ENCODE measurements around the gene NME3. TPM values are rescaled to one million over a fixed set of nuclear protein-coding genes. Genes with fewer than 3 reads are reported as not detected.

The NME3 gene
- total and polyA plus RNA-seq, 2 of the 4 experiments (the other 2 are of a cell fraction): 12.7 to 41.2 TPM

GRCh38 chr16:1789643-1790045, 18.3 kb upstream of the NME3 start:
- Histone ChIP-seq H3K56ac (ENCODE audit: extremely low read depth, insufficient read depth, low read length) (no peak overlapping the region), H3K23ac (ENCODE audit: low read depth, low read length) (no peak overlapping the region), H4K5ac (ENCODE audit: low read depth, low read length) (no peak overlapping the region), H3K79me1 (ENCODE audit: low read depth in 1 of 2, low read length in 2 of 2) (peaks cover 6 to 27% of the 10 kb centered on the region in 2 experiments; a peak in 3 of 4 replicates), H4K91ac (ENCODE audit: insufficient read depth, low read depth, low read length) (no peak overlapping the region), H2BK15ac (ENCODE audit: low read depth, low read length) (no peak overlapping the region), H3K27me3 (ENCODE audit: control insufficient read depth, insufficient read depth, low read length) (no peaks in the 10 kb centered on the region), H3K4ac (ENCODE audit: low read depth, low read length) (no peak overlapping the region), H2AFZ (replicated peaks; ENCODE audit: low read length, poor library complexity) (no peak overlapping the region), H2BK20ac (ENCODE audit: low read depth, low read length) (no peak overlapping the region), H2AK9ac (replicated peaks; ENCODE audit: low read depth, low read length, poor library complexity) (no peak overlapping the region), H3K18ac (ENCODE audit: low read depth, low read length) (no peak overlapping the region), H2BK120ac (ENCODE audit: low read depth, low read length) (no peak overlapping the region), H3K4me3 (ENCODE audit: insufficient read depth, low read depth, low read length) (no peak overlapping the region), H3K27ac (ENCODE audit: insufficient read depth, low read length) (no peak overlapping the region), H3K14ac (replicated peaks; ENCODE audit: low read depth, low read length) (no peak overlapping the region), H2BK5ac (ENCODE audit: low read depth, low read length, poor library complexity, severe bottlenecking) (no peak overlapping the region), H2AK5ac (ENCODE audit: low read depth, low read length) (no peak overlapping the region), H3K4me1 (ENCODE audit: control insufficient read depth, insufficient read depth, low read length) (no peaks in the 10 kb centered on the region), H3K9ac (ENCODE audit: low read depth, low read length) (no peak overlapping the region), H3K36me3 (ENCODE audit: control insufficient read depth, insufficient read depth, low read length) (peaks cover 36% of the 10 kb centered on the region), H3K9me3 (ENCODE audit: control insufficient read depth, insufficient read depth, low read length) (no peaks in the 10 kb centered on the region), H4K20me1 (ENCODE audit: insufficient read depth, low read length) (peaks cover 29% of the 10 kb centered on the region), H3K4me2 (ENCODE audit: low read depth, low read length) (no peak overlapping the region), H4K8ac (ENCODE audit: low read depth in 2 of 2, low read length in 2 of 2) (no peak overlapping the region), H3K9me1 (ENCODE audit: insufficient read depth, low read length) (no peaks in the 10 kb centered on the region)
- no TSS peak for BruUV-seq (replicated peaks)
- POLR2A ChIA-PET (ENCODE audit: unreplicated experiment): no interaction called here
- in situ Hi-C loops (cut with MboI; ENCODE audit: low sequenced_read_pairs): no loop called here
- DNase-seq (no peak), ATAC-seq (ENCODE audit: low read depth) (no peak)
- intact Hi-C loops (cut with micrococcal nuclease): no loop called here
- WGBS, 2 experiments (ENCODE audit: extremely low coverage in 2 of 2, insufficient read length in 1 of 2): no CpG with 5 or more reads among the region's 25 CpGs
- dilution Hi-C loops (cut with HindIII; ENCODE audit: low sequenced_read_pairs, unreplicated experiment): no loop called here
- CTCF ChIA-PET: no interaction called here
- no peak for TF ChIP-seq CEBPB (IDR thresholded peaks at IDR 0.05; ENCODE audit: low read depth, low read length)
- TF ChIP-seq CHD1 (IDR thresholded peaks at IDR 0.05; ENCODE audit: low read depth, low read length): no peak
- no peak for TF ChIP-seq FOS (IDR thresholded peaks at IDR 0.05; ENCODE audit: low read depth, low read length)
- no peak for TF ChIP-seq CTCF (conservative IDR thresholded peaks at IDR 0.05; ENCODE audit: low read depth, low read length)
- no peak for TF ChIP-seq RCOR1 (IDR thresholded peaks at IDR 0.05; ENCODE audit: insufficient replicate concordance, low read length)
- no peak for TF ChIP-seq MXI1 (IDR thresholded peaks at IDR 0.05; ENCODE audit: borderline replicate concordance, low read depth, low read length)
- no peak for TF ChIP-seq SMC3 (IDR thresholded peaks at IDR 0.05; ENCODE audit: low read depth, low read length)
- no peak for TF ChIP-seq NFE2L2 (IDR thresholded peaks at IDR 0.05; ENCODE audit: low read depth, low read length)
- TF ChIP-seq USF2 (IDR thresholded peaks at IDR 0.05; ENCODE audit: low read depth, low read length): no peak
- no peak for TF ChIP-seq POLR2A (IDR thresholded peaks at IDR 0.05; ENCODE audit: low read depth, low read length)
- no peak for TF ChIP-seq RFX5 (IDR thresholded peaks at IDR 0.05; ENCODE audit: low read depth, low read length)
- no peak for TF ChIP-seq MAZ (IDR thresholded peaks at IDR 0.05; ENCODE audit: borderline replicate concordance, low read depth, low read length)
- TF ChIP-seq ELK1 (IDR thresholded peaks at IDR 0.05; ENCODE audit: borderline replicate concordance, low read depth, low read length): no peak
- no peak for TF ChIP-seq RAD21 (IDR thresholded peaks at IDR 0.05; ENCODE audit: low read length)
- TF ChIP-seq MAFK (IDR thresholded peaks at IDR 0.05; ENCODE audit: low read depth, low read length): no peak
- TF ChIP-seq BHLHE40 (IDR thresholded peaks at IDR 0.05; ENCODE audit: low read depth, low read length): no peak
